WTC11 (cell line): ENCODE results near the gene LEKR1.

Source experiments
- JUN ChIP-seq: sonication (generic); formaldehyde crosslinking; IDR thresholded peaks from 2 replicates; pipeline ENCODE4 v1.8.0; 2023; ENCODE audit warnings: mild to moderate bottlenecking, missing genetic modification reagents
- TF ChIP-seq, protein P1 (sequence below): fragments of 200-600 bp; IDR thresholded peaks from 2 replicates; pipeline ENCODE4 v1.8.0; 2022; ENCODE audit warnings: antibody characterized with exemption
- TF ChIP-seq, protein P2 (sequence below): sonication (generic); formaldehyde crosslinking; conservative IDR thresholded peaks from 2 replicates; pipeline ENCODE4 v1.8.1; 2022; ENCODE audit warnings: mild to moderate bottlenecking, missing genetic modification reagents

DNA sequence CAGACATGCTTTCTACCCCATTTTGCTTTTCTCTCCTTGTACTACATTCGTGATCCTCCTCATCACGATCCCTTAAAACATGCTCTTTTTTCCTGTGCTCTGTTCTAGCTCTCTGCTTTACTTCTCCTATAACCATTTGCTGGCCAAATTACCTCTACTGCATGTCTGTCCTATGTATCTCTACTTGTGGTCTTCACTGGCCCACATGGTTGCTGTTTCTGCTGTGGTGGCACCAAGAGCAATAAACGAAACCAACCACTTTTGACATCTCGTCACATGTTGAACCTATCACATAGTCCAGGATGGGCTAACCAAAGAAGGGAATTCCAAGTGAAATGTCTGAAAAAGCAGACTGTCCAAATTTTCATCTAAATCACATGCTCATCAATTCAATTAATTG is 115.2 kb downstream of the LEKR1 start:
- TF ChIP-seq JUN (CRISPR knock-in tag) = no peak
- TF ChIP-seq, protein P1, sequence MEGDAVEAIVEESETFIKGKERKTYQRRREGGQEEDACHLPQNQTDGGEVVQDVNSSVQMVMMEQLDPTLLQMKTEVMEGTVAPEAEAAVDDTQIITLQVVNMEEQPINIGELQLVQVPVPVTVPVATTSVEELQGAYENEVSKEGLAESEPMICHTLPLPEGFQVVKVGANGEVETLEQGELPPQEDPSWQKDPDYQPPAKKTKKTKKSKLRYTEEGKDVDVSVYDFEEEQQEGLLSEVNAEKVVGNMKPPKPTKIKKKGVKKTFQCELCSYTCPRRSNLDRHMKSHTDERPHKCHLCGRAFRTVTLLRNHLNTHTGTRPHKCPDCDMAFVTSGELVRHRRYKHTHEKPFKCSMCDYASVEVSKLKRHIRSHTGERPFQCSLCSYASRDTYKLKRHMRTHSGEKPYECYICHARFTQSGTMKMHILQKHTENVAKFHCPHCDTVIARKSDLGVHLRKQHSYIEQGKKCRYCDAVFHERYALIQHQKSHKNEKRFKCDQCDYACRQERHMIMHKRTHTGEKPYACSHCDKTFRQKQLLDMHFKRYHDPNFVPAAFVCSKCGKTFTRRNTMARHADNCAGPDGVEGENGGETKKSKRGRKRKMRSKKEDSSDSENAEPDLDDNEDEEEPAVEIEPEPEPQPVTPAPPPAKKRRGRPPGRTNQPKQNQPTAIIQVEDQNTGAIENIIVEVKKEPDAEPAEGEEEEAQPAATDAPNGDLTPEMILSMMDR = no peak
- TF ChIP-seq, protein P2, sequence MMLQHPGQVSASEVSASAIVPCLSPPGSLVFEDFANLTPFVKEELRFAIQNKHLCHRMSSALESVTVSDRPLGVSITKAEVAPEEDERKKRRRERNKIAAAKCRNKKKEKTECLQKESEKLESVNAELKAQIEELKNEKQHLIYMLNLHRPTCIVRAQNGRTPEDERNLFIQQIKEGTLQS (CRISPR knock-in tag) = no peak
